GM19463 (cell line): ENCODE measurements around the gene STRIP1.

Experiments used
- ATAC-seq: cut with Tn5 transposase; IDR thresholded peaks from one replicate; pipeline ENCODE4 v1.9.1; 2021; ENCODE audit warnings: mild to moderate bottlenecking, moderate library complexity; ENCODE audit not compliant: unreplicated experiment

The STRIP1 gene, protein sequence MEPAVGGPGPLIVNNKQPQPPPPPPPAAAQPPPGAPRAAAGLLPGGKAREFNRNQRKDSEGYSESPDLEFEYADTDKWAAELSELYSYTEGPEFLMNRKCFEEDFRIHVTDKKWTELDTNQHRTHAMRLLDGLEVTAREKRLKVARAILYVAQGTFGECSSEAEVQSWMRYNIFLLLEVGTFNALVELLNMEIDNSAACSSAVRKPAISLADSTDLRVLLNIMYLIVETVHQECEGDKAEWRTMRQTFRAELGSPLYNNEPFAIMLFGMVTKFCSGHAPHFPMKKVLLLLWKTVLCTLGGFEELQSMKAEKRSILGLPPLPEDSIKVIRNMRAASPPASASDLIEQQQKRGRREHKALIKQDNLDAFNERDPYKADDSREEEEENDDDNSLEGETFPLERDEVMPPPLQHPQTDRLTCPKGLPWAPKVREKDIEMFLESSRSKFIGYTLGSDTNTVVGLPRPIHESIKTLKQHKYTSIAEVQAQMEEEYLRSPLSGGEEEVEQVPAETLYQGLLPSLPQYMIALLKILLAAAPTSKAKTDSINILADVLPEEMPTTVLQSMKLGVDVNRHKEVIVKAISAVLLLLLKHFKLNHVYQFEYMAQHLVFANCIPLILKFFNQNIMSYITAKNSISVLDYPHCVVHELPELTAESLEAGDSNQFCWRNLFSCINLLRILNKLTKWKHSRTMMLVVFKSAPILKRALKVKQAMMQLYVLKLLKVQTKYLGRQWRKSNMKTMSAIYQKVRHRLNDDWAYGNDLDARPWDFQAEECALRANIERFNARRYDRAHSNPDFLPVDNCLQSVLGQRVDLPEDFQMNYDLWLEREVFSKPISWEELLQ

DNA sequence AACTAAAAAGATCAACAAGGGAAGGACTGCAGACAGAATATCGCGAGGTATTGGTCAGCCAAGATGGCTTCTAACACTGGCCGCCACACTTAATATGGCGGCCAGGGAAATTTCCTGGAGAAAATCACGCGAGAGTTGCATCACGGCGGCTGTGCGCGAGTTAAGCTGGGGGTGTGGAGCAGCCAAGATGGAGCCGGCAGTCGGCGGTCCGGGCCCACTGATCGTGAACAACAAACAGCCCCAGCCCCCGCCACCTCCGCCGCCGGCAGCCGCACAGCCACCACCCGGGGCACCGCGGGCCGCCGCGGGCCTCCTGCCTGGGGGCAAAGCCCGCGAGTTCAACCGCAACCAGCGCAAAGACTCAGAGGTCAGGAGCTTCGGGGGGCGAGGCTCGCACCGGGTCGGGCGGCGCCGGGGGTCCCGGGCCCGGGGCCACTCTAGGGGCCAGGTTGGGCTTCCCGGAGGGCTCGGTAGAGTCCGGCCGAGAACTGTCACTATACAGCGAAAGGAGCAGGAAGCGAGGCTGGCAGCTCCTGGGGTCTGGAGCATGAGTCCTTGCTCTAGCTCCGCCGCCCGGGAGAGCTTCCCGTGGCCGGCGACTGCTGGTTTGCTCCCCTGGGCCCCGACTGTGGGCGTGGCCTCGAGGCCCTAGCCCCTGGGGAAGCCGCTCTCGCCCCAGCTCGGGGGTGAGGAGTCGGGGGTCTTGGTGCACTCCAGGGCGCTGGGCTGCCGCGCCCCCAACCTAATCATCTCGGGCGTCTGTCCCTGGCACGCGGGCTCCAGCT is at the start of gene STRIP1:
TSS of gene STRIP1 (plus strand) at position 174 of the 785 bp plus-strand sequence. CDS start at position 188, 14 bp downstream.
- peak; percentile 87 for ATAC-seq

DNA sequence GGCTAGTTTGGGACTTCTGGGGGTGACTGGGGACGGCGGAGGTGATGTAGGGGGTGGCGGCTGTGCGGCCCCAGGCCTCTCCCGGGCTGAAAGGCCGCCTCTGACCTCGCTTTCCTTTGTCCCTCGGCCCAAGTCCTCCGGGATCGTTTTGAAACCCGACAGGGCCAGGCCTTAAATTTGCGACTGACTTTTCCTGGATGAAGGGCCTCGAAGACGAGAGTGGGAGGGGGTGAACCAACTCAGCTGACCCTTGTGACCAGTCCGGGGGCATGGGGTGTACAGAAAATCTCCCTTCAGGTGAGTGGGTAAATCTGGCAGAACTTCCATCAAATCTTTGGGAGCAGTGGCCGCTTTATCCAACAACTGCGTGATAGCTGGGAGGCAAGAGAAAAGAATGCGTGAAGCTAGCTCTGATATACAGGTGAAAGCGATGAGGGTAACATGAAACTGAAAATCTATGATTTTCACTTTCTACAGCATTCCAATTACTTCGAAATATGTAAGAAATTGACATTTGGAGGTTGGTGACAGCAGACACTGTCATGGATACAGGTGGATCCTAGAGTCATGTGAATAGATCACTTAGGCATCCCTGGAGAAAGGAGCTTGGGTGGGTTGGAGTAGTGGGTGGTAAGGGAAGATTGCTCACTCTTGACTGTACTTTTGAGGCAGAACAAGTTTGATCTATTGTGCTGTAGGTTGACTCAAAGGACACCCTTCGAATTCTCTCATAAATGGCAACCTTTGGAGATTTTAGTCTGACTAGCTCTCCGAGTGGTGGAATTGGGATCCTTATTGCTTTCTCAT is 49.0 kb upstream of the STRIP1 start:
- no peak for ATAC-seq

DNA sequence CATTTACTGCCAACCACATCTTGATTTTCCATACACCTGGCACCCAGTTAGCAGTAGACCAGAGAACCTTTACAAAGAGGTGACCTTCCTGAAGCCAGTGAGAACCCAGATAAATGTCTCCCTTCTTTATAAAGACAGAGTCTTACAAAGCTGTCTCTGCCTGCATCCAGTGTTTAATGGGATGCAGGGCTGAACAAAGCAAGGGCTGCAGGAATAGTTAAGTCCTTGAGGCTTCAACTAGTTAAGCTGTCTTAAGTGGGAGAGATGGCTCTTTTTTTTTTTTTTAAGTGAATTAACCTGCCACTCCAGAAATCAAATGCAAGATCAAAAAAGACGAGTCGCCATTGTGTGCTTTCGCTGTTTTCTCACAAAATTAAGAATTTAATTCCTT is 48.4 kb upstream of the STRIP1 start:
- ATAC-seq = no peak

DNA sequence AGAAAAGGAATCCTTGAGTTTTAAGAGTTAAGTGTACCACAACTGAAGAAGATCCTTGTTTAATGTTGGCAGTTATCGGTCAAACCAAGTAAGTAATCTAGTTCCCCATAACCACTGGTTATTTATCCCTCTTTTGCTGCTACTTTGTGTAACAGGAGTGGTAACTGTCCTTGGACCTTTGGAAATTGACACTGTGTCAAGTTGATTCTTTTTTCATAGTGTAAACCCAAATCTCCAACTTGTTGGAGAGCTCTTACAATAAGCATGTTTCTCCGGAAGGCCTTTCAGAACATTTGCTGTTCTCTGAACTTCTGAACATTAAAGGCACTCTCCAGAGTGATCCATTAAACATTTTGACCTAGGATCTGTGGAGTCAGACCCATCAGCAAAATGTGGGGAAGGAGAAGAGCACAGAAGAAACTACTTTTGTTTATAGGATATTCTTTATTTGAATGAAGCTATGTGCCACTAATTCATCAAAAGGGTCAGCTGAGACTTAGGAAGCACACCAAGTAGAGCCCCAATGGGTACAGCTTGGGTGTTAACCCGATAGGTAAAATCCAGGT is 46.0 kb upstream of the STRIP1 start:
- no peak for ATAC-seq

DNA sequence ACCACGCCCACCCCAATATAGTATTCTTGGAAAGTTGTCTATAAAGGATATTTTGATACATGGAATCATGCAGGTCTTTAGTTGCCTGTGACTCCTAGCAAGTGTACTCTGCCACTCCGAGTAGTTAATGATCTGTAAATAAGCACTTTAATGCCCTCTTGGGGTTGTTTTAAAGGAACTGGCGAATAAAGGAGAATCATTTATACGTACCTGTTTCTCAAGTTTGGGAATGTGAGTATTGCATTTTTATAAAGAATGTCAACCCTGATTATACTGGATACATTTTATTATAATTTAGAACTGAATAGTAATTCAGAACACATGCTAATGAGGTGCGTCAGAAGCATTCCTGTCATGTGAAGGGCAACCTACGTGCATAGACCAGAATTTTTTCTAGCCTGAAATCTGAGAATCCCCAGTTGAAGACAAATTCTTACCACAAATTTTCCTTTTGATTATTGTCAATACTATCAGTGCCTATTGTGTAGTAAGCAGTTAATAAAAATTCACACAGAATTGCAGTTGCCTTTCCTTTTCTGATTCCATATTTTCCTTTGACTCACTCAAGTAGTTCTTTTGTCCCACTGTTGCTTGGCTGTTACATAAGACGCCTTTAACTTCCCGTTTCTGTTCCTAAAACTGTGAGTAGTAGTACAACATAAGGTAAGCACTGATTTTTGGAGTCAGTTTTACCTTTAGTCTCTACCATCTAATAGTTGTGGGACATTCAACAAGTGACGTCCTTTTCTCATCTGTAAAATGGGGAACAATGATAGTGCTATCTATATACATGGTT is 44.7 kb upstream of the STRIP1 start:
- ATAC-seq = no peak

DNA sequence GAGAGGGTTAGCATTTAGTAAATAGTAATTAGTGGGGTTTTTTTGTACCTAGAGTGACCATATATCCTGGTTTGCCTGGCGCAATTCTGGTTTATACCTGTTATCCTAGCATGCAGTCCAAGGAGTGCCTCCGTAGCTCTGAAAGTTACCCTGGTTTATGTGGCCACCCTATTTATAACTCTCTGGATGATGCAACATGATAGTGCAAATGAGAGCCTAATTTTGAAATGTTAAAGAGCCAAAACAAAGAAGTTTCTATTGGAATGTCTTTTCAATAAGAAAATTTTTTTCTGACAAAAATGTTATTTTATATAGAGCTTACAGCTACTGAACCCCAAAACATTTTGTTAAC is 44.1 kb upstream of the STRIP1 start:
- no peak for ATAC-seq

DNA sequence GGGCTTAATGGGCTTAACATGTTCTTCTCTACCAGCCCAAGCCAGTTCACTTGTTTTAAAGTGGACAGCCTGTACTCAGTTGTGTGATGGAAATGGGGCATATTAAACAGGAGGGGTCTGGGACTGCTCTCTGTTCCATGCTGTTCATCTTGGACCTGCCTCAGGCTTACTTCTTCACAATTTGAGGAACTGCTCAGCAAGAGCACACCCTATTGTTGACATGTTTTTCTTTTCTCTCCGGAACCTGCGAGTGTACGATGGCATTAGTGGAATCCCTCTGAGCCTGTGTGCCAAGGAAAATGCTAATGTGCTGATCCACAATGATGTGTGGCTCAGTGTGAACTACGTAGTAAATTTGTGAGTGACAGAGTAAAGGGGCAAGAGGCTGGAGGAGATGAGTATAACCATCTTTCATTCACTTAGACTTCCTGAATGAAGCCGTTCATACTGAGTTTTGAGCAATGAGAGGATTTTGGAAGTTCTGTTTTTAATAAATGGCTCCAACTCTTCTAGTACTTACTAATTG is 43.0 kb upstream of the STRIP1 start:
- ATAC-seq = no peak

DNA sequence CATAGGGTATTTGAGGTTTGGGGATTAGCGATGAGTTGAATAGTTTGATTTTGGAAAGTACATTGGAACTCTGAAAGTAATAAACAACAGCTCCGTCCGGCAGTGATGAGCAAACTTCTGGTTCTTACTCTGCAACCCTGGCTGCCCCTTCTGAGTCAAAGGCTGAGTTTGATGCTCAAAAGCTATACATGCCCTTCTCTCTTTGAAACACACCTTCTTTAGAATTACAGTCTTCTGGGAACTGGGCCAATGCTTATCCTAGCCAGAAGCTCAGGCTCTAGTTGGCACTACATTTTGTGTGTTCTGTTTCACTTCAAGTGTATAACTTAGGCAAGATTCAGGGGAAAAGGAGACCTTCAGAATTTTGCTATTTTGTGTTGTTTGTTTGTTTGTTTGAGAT is 40.5 kb upstream of the STRIP1 start:
- no peak for ATAC-seq

DNA sequence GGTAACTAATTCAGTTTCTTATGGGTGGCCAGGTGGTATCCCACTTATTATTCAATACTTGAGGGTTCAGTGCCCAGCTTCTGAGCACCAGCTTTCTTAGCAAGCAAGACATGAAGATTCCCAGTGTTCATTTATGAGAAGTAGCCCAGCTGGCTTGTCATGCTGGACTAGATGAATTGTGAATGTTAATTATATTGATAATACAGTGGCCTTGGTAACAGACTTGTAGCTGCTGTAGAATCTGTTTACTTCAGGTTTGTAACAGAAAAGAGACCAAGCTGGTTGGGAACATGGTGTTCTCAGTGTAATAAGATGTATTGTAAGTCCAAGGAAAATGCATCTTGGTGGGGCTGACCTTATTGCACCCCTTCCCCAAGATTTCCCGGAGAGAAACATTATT is 39.8 kb upstream of the STRIP1 start:
- ATAC-seq = no peak

DNA sequence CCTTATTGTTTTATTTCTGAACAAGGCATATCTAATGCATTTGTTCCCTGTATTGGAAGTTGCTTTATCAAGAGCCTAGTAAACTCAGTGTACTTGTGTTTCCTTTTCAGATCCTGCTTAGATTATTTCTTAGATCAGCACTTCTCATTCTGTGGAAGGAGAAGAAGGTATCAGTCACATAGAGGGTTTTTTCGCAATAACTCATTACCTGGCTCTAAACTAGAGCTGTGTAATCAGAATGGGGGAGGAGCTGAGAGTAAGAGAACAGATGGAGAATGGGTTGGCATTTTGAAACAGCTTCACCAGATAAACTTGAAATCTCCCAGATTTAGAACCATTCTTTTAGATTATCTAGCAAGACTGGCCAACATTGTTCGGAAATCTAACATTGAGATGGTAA is 38.9 kb upstream of the STRIP1 start:
- no peak for ATAC-seq

DNA sequence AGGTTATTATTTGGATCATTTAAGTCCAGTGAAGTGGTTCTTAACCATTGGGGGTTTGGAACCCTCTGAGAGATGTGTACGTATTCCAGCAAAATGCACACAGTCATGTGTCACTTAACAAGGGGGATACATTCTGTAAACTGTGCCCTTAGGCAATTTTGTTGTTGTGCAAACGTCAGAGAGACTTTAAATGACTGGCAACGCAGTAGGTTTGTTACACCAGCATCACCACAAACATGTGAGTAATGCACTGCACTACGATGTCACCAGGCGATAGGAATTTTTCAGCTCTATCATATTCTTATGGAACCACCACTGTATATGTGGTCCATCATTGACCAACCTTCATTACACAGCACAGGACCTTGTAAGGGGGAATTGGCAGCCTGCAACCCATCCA is 37.9 kb upstream of the STRIP1 start:
- no peak for ATAC-seq

DNA sequence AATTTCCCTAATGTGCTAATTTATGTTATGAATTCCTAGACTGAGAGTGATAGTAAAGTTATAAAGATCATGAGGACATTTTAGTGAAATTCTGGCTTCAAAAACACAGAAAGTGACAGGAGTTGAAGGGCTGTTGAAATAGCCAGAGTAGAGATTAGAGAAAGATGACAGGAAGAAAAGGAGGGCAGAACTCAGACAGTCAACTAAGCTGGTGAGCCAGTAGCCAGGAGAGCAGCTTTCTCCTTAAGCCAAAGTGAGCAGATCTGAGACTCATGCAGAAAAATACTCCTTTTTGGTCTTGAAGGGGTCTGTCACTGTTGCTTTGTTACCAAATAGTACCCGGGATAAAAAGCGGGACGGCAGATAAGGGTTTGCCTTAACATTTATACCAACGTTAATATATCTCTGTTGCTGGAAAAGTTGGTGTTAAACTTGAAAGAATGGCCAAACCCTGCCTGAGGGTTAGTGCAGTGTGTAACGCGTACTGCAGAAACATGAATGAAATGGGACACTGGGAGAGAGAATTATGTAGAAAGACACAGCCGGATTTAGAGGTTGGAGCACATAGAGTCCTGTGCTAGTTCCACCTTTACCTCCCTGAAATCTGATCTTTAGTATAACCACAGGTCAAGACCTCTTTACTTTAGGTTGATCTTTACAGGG is 37.1 kb upstream of the STRIP1 start:
- ATAC-seq = no peak

DNA sequence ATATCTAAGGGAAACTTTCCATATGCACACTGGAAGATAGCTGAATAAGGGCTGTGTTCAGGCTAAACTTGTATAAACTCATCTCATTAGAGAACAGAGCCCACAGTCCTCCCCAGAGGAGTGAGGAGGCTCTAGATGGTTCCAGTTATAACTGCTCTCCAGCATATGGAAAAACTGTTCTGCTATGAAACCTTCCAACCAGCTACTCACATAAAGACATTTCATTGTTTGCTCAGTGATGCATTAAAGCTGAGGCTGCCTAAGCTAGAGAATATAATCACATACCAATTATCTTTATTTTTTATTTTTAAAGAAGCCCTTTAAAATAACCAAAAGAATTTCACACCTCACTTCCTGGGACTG is 36.6 kb upstream of the STRIP1 start:
- ATAC-seq = no peak

DNA sequence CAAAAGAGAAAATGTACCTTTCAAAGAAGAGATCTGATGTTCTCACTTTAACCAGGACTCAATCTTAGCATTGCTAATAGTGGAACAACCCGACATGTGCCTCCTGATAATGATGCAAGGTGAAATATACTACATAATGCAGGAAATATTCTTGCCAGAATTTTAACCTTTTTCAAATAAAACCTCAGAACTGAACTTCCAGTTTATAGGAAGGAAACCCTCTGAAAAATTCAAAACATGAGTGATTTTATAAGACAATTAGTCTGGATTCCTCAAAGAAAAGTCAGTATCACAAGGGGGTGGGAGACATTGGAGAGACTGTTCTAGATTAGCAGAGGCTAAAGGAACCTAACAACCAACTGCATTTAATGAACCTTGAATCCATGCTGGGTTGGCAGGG is 31.7 kb upstream of the STRIP1 start:
- no peak for ATAC-seq

DNA sequence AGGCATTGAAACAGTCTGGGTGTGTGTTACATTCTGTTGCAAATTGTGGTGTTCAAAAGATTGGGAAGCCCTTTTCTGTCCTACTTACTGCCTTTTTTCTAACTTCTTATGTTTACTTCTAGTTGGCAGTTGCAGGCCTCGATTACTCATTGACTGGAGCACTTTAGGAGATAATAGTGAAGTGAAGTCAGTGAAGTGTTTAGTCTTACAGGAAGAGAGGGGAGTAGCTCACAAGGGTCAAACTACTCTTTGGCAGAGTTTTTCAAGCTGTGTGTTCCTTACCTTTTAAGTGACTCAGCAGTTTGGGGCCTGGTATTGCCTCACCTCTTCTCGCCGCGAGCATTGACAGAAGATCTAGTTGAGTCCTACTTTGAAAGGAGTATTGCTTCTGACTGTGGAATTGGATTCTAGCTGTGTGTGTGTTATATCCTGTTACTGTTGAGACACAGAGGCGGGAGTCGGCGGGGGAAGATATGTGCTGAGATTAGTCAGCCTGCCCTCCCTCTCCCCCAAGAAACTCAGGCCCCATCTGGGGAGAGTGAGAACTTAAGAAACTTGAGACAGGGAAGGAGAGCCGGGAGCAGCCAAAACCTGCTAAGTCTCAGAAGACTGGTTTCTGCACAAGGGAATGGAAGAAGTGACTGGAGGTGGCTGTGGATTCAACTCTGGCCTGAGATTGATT is 30.5 kb upstream of the STRIP1 start:
- peak; percentile 85 for ATAC-seq

DNA sequence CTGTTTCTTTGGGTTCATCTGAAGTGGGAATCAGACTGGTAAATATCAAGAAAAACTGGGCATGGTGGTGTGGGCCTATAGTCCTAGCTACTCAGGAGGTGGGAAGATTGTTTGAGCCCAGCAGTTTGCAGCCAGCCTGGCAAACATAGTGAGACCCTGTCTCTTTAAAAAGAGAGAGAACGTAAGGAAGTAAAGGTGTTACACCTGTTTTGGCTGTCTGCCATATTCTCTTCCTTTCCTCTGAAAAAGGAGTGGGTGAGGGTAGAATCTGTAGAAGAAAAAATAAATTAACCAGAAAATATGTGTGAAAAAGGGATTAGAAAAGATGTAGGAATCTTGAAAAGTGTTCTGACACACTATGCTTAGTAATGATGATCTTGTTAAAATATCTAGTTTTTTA is 29.8 kb upstream of the STRIP1 start:
- ATAC-seq = no peak

DNA sequence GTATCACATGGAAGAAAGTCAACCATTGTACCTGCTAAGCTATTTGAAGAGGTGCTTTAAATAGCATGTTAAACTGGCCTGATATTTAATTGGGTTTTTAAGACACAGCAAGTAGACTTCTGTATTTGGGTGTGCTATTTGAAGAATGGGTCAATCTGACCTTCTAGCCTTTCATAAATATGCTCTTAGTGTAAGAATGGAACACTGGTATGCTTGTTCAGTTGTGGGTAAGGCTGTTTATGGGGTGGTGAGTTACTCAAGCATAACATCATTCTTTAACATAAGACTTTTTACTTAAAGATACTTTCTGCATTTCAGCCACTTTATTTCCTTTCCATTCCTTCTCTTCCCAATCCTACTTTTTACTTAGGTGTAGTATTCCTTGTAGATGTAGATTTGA is 28.5 kb upstream of the STRIP1 start:
- ATAC-seq = no peak

DNA sequence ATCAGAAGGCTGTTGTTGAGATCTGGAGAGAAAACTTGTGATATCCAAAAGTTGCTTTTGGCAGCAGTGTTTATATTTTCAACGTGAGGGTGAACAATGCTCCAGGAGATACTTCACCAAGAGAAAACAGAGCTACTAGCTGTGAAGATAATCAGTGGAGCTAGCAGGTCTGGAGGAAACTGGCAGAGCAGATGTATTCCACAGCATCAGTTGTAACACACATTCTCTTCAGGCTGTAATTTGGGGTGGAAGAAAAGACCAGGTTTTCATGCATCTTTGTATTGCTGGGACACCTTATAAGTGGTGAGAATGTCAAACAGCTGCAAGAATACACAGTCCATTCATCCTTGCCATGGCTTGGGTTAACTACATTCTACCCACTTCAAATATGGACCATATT is 27.9 kb upstream of the STRIP1 start:
- ATAC-seq = no peak
